ENCODE measurements around the gene POLE2.

DNA sequence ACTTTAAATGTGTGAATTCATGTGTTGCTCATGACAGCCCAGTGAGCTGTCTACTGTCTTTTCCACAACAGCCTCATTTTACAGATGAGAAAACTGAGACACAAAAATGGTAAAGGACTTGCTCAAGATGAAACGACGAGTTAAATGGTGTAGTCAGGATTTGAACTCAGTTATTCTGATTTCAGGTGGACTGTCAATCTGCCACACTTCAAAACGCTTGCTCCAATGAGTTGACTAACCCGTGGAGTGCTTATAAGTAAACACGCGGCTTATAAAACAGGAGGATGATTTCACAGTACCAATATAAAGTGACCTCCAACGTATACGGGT, 652 bp upstream of the POLE2 start:
- TF ChIP-seq, protein P1, sequence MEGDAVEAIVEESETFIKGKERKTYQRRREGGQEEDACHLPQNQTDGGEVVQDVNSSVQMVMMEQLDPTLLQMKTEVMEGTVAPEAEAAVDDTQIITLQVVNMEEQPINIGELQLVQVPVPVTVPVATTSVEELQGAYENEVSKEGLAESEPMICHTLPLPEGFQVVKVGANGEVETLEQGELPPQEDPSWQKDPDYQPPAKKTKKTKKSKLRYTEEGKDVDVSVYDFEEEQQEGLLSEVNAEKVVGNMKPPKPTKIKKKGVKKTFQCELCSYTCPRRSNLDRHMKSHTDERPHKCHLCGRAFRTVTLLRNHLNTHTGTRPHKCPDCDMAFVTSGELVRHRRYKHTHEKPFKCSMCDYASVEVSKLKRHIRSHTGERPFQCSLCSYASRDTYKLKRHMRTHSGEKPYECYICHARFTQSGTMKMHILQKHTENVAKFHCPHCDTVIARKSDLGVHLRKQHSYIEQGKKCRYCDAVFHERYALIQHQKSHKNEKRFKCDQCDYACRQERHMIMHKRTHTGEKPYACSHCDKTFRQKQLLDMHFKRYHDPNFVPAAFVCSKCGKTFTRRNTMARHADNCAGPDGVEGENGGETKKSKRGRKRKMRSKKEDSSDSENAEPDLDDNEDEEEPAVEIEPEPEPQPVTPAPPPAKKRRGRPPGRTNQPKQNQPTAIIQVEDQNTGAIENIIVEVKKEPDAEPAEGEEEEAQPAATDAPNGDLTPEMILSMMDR (conservative IDR thresholded peaks at IDR 0.05) = no peak
- no peak for TF ChIP-seq EZH2 (IDR thresholded peaks at IDR 0.05; ENCODE audit: low read depth)
